ENCODE data around the gene FARP1.

GRCh38 chr13:98441056-98441676 is 298.3 kb downstream of the FARP1 start:
- TF ChIP-seq ELK1 (IDR thresholded peaks at IDR 0.05; ENCODE audit: low read depth, low read length) (no peak), EZH2 (IDR thresholded peaks at IDR 0.05; ENCODE audit: borderline replicate concordance, control insufficient read depth, low read depth, low read length) (no peak), POLR2A (IDR thresholded peaks at IDR 0.05; ENCODE audit: low read depth, low read length) (no peak), SMAD1 (IDR thresholded peaks at IDR 0.05; ENCODE audit: low read depth, partially characterized antibody) (no peak), EP300 (IDR thresholded peaks at IDR 0.05; ENCODE audit: borderline replicate concordance in 1 of 2, control insufficient read depth in 1 of 2, low read depth in 2 of 2, low read length in 2 of 2) (no peak), E2F4 (IDR thresholded peaks at IDR 0.05; ENCODE audit: low read depth, low read length) (no peak), KAT2A (conservative IDR thresholded peaks at IDR 0.05; ENCODE audit: control insufficient read depth, low read depth, low read length) (no peak), CTCF (IDR thresholded peaks at IDR 0.05 in 2 of 3, conservative IDR thresholded peaks at IDR 0.05 in 1 of 3; ENCODE audit: control insufficient read depth in 2 of 3, extremely low read depth in 1 of 3, insufficient read depth in 1 of 3, low read depth in 3 of 3, low read length in 3 of 3) (no peak), NFYA (IDR thresholded peaks at IDR 0.05; ENCODE audit: borderline replicate concordance, low read depth, low read length) (no peak), CBX5 (IDR thresholded peaks at IDR 0.05; ENCODE audit: low read depth) (no peak), FOS (IDR thresholded peaks at IDR 0.05; ENCODE audit: borderline replicate concordance, extremely low read depth, insufficient read length) (no peak), ATF2 (IDR thresholded peaks at IDR 0.05; ENCODE audit: low read length) (no peak)
